ENCODE data around the gene RRAGA.
A peak's percentile ranks its signal among the peaks of the same experiment; 100 is the strongest.
"Not testable (repeated sequence)": the region's sequence is repeated elsewhere in the genome, so short reads cannot be mapped to it uniquely, and the experiment has no call there.

The RRAGA gene, protein sequence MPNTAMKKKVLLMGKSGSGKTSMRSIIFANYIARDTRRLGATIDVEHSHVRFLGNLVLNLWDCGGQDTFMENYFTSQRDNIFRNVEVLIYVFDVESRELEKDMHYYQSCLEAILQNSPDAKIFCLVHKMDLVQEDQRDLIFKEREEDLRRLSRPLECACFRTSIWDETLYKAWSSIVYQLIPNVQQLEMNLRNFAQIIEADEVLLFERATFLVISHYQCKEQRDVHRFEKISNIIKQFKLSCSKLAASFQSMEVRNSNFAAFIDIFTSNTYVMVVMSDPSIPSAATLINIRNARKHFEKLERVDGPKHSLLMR

DNA sequence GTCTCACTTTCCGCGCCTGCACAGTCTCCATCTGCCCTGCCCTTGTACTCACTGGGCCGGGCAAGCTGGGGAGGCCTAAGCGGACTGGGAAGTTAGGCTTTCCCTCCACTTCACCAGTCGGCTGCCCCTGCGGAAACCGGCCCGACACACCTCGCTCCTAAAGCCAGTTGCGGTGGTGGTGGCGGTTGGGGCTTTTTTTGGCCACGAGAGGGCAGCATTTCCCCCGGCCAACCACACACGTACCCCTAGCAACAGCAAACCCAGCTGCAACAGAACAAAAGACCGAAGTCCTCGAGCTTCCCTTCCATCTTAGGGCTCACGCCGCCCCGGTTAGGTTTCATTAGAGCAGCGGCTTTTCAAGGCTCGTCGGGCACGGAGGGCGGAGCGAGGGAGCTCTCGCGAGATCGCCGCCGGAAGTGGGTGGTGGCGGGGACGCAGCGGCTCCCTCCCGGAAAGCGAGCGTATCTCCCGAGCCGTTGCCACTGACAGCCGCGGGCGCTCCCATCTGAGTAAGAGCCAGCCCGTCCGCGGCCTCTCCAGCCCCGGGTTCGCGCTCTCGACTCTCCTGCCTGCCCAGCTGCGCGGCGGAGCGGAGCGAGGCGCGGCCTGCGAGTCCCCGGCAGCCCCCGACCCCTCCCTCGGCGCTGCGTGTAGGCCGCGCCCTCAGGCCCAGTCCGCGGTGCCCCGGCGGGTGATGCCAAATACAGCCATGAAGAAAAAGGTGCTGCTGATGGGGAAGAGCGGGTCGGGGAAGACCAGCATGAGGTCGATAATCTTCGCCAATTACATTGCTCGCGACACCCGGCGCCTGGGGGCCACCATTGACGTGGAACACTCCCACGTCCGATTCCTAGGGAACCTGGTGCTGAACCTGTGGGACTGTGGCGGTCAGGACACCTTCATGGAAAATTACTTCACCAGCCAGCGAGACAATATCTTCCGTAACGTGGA is at the start of gene RRAGA:
TSS of gene RRAGA (plus strand) at position 462 of the 951 bp plus-strand sequence. CDS start at position 695, 233 bp downstream.
- DNase-seq: peak; percentile 65 to 98 (median 89)

- DNase-seq: no peak
These were observed 49.1 kb upstream of the RRAGA start for GRCh38 chr9:19000133-19000532.

DNA sequence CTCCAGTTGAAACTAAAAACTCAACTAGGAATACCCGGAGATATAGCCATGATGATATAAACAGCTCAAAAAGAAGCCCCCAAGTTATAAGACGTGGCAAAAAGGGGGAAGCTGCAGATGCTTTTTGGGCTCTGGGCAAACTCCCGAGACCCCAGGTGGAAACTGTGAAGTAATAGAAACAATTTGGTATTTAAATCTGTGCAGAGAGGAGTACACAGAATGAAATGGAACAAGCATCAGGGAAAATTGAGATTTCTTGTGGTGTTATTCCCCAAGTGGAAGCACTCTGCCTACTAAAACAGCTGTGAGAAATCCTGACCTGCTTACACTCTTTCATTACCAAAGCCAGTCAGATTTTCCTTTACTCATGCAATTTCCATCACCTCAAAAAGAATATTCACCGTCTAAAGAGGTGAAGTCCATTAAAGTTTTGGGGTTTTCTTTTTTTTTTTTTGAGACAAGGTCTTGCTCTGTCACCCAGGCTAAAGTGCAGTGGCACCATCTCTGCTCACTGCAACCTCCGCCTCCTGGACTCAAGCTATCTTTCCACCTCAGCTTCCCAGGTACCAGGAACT is 39.7 kb upstream of the RRAGA start:
- no peak for DNase-seq

- no peak for DNase-seq
These were observed 31.0 kb upstream of the RRAGA start for GRCh38 chr9:19018201-19018600.

DNA sequence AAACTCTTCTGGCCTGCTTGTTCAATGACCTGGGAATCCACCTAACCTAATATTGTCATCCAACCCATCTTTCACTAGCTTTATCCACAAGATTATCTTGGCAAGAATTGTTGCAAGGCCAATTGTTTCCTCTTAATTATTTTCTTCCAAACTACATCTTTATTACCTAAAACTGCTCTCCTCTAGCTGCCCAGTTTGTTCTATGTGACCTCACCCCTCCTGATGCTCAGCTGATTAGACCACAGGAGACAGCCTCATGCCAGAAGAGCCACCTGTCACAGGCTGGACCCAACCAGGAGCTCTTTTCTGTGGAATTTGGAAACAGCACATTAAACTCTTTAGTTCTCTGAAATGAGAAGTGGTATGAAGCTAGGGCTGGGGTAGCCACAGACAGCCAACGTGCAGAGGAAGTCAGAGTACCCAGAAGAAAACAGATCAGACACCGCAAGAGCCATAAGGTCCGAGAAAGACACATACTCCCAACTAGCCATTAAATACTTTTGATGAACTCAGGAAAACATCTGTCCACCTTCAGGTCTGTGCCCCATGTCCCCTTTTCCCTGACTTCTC is 28.3 kb upstream of the RRAGA start:
- DNase-seq: no peak

DNA sequence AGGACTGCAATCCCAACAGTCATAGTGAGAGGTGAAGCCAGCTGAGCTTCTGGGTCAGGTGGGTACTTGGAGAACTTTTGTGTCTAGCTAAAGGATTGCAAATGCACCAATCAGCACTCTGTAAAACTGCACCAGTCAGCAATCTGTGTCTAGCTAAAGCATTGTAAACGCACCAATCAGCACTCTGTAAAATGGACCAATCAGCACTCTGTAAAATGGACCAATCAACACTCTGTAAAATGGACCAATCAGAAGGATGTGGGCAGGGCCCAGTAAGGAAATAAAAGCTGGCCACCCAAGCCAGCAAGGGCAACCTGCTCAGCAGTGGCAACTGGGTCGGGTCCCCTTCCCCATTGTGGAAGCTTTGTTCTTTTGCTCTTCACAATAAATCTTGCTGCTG is 27.6 kb upstream of the RRAGA start:
- not testable (repeated sequence) for DNase-seq

DNA sequence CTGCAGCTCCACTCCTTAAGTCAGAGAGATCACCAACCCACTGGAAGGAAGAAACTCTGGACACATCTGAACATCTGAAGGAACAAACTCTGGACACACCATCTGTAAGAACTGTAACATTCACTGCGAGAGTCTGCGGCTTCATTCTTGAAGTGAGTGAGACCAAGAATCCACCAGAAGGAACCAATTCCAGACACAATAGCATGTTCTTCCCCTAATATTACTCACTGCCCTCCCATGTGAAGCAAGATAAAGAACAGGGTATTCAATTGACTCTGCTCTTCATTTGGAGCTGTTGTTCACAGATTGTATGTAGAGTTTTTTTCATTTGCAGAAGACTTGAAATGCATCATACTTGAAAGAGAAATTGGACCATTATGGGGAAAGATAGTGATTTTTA is 27.0 kb upstream of the RRAGA start:
- no peak for DNase-seq

GRCh38 chr9:19023078-19023477 is 26.1 kb upstream of the RRAGA start:
- DNase-seq: no peak

DNA sequence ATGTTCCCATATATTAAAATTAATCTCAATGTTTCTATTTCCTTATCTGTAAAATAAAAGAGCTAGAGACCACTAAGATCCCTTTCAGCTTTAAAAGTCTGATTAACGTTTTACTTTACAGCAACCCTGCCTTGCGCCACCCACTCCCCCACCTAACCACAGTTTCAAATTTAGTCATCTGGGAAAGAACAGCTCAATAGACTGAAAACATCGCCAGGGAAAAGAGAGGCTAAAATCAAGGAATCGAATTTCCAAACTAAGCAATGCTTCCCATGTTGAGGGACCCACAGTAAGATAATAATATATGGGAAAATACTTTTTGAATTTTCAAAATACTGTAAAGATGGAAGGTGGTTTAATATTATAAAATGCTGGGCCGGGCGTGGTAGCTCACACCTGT is 22.9 kb upstream of the RRAGA start:
- no peak for DNase-seq

- no peak for DNase-seq
These were observed 21.4 kb upstream of the RRAGA start for GRCh38 chr9:19027825-19028224.

DNA sequence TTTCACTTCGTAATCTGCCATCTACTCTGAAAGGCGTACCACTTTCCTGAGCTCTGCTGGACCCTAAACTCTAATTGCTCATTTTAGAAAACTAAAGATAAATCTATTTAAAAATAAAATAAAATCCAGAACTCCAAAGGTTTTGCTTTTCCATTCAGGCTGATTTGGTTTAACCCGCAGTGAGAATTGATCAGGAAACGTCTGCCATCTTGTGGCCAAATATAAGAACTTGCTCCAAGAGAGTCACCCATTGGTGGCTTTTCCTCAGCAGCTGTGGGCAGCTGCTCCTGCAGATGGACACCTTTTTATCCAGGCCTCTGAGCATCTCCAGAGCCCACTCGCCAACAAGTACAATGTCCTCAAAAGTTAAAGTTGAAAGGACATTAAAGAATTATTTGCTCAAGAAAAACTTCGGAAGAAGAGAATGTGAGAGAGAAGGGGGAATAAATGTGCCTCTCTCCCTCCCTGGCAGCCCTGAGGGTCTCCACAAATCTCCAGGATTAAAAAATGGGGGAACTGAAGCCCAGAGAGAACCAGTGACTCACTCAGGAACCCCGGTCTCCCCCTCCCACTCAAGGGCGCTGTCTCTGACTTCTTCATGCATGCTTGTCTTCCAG is 20.3 kb upstream of the RRAGA start:
- DNase-seq: peak in 21 of 58 donors; percentile 2 to 61 (median 11)

- no peak for DNase-seq
These were observed 18.3 kb upstream of the RRAGA start for GRCh38 chr9:19030899-19031298.

DNA sequence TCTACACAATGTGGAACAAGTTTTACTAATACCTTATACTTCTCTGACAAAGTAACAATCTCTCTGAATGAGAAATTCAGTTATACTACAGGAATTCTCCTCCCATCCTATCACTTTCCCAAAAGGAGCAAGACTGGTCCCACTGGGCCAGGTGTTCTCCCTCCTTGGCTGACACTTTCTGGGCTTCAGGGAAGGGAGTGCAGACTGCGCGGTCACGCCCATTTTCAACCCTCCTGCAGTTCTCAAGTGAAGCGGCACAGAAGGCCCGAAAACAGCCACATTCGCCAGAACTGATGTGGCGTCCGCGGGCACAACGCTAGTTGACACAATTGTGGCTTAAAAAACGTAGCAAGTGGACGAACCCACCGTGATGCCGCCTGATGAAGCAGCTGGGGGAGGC is 16.8 kb upstream of the RRAGA start:
- DNase-seq: no peak

DNA sequence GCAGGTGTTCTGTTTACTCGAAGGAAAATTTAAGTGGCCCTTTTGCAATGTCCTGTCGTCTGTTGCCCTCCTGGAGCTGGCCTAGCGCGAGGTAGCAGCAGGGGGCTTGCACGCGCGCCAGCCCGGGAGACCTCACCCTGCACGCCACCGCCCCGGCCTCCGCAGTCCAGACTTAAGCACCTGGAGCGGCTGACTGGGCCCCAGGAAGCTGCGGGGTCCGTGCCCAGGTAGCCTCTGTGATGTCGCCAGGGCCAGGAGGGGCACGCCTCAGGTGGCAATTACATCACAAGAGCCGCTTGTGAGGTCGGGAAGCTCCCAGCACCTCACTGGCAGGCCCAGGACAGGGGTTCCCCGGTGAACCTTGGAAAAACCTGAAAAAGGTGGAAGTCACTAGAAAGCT is 16.2 kb upstream of the RRAGA start, which contains the start of gene SAXO1:
TSS of gene SAXO1 (minus strand) at position 195 of the 400 bp plus-strand sequence. CDS start 301 bp downstream, outside the sequence.
- DNase-seq: no peak

DNA sequence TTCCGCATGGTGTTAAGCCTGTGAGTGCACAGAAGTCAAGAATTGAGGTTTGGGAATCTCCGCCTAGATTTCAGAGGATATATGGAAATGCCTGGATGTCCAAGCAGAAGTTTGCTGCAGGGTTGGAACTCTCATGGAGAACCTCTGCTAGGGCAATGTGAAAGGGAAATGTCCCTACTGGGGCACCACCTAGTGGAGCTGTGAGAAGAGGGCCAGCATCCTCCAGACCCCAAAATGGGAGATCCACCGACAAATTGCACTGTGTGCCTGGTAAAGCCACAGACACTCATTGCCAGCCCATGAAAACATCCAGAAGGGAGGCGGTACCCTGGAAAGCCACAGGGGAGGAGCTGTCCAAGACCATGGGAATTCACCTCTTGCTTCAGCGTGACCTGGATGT is 12.6 kb upstream of the RRAGA start:
- no peak for DNase-seq

DNA sequence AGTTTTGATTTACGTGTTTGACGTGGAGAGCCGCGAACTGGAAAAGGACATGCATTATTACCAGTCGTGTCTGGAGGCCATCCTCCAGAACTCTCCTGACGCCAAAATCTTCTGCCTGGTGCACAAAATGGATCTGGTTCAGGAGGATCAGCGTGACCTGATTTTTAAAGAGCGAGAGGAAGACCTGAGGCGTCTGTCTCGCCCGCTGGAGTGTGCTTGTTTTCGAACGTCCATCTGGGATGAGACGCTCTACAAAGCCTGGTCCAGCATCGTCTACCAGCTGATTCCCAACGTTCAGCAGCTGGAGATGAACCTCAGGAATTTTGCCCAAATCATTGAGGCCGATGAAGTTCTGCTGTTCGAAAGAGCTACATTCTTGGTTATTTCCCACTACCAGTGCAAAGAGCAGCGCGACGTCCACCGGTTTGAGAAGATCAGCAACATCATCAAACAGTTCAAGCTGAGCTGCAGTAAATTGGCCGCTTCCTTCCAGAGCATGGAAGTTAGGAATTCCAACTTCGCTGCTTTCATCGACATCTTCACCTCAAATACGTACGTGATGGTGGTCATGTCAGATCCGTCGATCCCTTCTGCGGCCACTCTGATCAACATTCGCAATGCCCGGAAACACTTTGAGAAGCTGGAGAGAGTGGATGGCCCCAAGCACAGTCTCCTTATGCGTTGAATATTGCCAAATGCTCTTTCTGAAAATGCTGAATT is 850 bp downstream of the RRAGA start:
- DNase-seq: peak in 31 of 58 donors; percentile 17 to 76 (median 42)

DNA sequence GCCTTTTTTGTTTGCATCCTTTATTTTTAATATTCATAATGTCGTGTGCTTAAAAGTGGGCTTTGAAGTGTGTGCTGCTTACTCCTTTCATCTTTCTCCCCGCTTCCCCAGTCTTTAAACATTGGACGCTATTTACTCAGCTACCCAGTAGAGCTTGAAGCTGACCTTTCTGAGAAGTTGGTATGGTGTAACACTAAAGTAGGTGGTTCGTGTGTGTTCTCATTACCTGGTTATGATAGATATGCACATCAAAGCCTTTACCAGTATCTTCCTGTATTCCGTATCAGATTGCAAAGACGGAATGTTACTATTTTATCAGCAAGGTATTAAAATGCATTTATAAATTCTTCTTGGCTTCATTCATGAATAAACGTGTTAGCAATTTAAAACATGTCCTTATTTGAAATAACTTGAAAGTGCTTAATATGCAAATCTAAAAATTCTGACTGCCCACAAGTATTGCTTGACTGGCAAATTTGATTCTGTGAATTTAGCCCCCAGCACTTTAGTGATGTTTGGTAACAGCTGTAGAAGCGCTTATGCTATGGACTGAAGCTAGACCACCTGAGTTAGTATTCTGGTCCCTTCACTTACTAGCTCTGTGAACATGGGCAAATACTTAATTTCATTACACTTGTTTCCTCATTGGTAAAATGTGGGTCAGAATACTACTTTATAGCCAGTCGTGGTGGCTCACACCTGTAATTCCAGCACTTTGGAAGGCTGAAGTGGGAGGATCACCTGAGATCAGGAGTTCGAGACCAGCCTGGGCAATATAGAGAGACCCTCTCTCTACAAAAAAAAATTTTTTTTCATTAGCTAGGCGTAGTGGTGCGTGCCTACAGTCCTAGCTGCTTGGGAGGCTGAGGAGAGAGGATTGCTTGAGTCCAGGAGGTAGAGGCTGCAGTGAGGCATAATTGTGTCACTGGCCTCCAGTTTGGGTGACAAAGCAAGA is 1.7 kb downstream of the RRAGA start:
- DNase-seq: no peak

DNA sequence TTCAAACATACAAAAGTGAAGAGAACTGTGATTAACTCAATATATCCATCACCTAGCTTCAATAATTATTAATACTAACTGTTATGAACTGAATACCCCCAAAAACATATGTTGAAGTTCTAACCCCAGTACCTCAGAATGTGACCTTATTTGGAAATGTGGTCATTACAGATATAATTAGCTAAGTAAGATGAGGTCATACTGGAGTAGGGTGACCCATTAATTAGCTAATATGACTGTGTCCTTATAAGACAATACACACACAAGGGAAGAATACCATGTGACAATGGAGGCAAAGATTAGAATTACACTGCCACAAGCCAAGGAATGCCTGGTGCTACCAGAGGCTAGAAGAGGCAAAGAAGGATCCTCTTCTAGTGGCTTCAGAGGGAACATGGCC is 7.8 kb downstream of the RRAGA start:
- DNase-seq: no peak

- DNase-seq: no peak
These were observed 25.0 kb downstream of the RRAGA start for GRCh38 chr9:19074229-19074628.
